Caco-2 (cell line): Measurements from ENCODE around the gene SGO1. TPM values are rescaled to one million over a fixed set of nuclear protein-coding genes. Genes with fewer than 3 reads are reported as not detected.

Experiments
- BruUV-seq: library from RNA; stranded (reverse); fragments of 400-500 nt; replicated peaks from 2 replicates; lab custom pipeline; 2021; lab: Mats Ljungman, UMichigan
- CTCF ChIA-PET: fragments of 300-600 bp; sonication (Branson Sonifier 250); formaldehyde crosslinking; loops from one replicate; lab custom pipeline; 2022; ENCODE audit warnings: antibody characterized with exemption; lab: Charles Lee
- POLR2A ChIA-PET: fragments of 300-600 bp; sonication (Branson Sonifier 250); formaldehyde crosslinking; loops from one replicate; lab custom pipeline; 2022; ENCODE audit warnings: antibody characterized with exemption; lab: Charles Lee
- DNase-seq, 2 experiments: peaks; one replicate each; pipeline versions ENCODE4 v3.0.0 to v3.0.0-alpha.2; 2020 to 2022
- H3K27me3 ChIP-seq: replicated peaks from 2 replicates; pipeline ENCODE4 v1.6.0; 2011; ENCODE audit warnings: low read length; ENCODE audit not compliant: control insufficient read depth, insufficient read depth
- H3K36me3 ChIP-seq: 2 replicates; pipeline ENCODE4 v1.5.1; 2011; ENCODE audit warnings: low read length; ENCODE audit not compliant: control insufficient read depth, insufficient read depth
- H3K4me1 ChIP-seq: fragments of 250-450 bp; sonication (Bioruptor Pico); 2 replicates; pipeline ENCODE4 v1.5.1; 2020; ENCODE audit warnings: mild to moderate bottlenecking
- H3K4me3 ChIP-seq: 2 replicates; pipeline ENCODE4 v1.5.1; 2011; ENCODE audit warnings: low read depth, mild to moderate bottlenecking, control low read depth, low read length
- H3K9me3 ChIP-seq: fragments of 250-450 bp; sonication (Bioruptor Pico); 2 replicates; pipeline ENCODE4 v1.5.1; 2020; ENCODE audit warnings: mild to moderate bottlenecking, moderate library complexity
- H3K27ac Mint-ChIP-seq: one replicate; pipeline ENCODE4 v1.8.0; 2022; ENCODE audit warnings: mixed read lengths; ENCODE audit not compliant: unreplicated experiment
- H3K27me3 Mint-ChIP-seq: one replicate; pipeline ENCODE4 v1.8.0; 2022; ENCODE audit warnings: mixed read lengths; ENCODE audit not compliant: insufficient read depth, unreplicated experiment
- H3K36me3 Mint-ChIP-seq: one replicate; pipeline ENCODE4 v1.8.0; 2022; ENCODE audit warnings: mild to moderate bottlenecking, mixed read lengths; ENCODE audit not compliant: insufficient read depth, unreplicated experiment
- H3K4me1 Mint-ChIP-seq: one replicate; pipeline ENCODE4 v1.8.0; 2022; ENCODE audit warnings: low read depth, mixed read lengths; ENCODE audit not compliant: unreplicated experiment
- H3K4me3 Mint-ChIP-seq: one replicate; pipeline ENCODE4 v1.8.0; 2022; ENCODE audit warnings: mild to moderate bottlenecking, moderate library complexity, mixed read lengths; ENCODE audit not compliant: unreplicated experiment
- H3K9me3 Mint-ChIP-seq: one replicate; pipeline ENCODE4 v1.8.0; 2022; ENCODE audit warnings: mixed read lengths; ENCODE audit not compliant: unreplicated experiment
- CTCF ChIP-seq, 2 experiments: fragments of 200-600 bp in 1 of 2; IDR thresholded peaks; 1 replicate in 1 of 2; 2 replicates in 1 of 2; pipeline versions ENCODE4 v1.5.1 to v1.8.0; 2011 to 2022; ENCODE audit warnings: antibody characterized with exemption in 1 of 2, control low read depth in 1 of 2, inconsistent platforms in 1 of 2, low read depth in 1 of 2, low read length in 1 of 2, mild to moderate bottlenecking in 1 of 2, moderate library complexity in 1 of 2; ENCODE audit not compliant: insufficient read depth in 1 of 2, severe bottlenecking in 1 of 2, unreplicated experiment in 1 of 2
- intact Hi-C: fragments of 100-400 bp; cut with micrococcal nuclease; formaldehyde crosslinking; loops from one replicate; pipeline ENCODE4 v1.10.0; 2022; ENCODE audit not compliant: unreplicated experiment
- total RNA-seq: library from RNA; stranded (reverse); gene quantifications from 2 replicates; pipeline ENCODE4 v1.2.3, GENCODE V29; 2022

The SGO1 gene
- total RNA-seq, 1 experiment from 2014 or later = 24.2 TPM

GRCh38 chr3:20173844-20174410 is 12.1 kb downstream of the SGO1 start:
- Histone ChIP-seq H3K4me1 (no peaks in the 10 kb centered on the region), H3K9me3 (no peaks in the 10 kb centered on the region), H3K27me3 (no peaks in the 10 kb centered on the region), H3K4me3 (no peak overlapping the region), H3K36me3 (no peaks in the 10 kb centered on the region)
- Mint-ChIP-seq H3K27me3 (no peaks in the 10 kb centered on the region), H3K27ac (no peak overlapping the region), H3K4me1 (no peaks in the 10 kb centered on the region), H3K9me3 (no peaks in the 10 kb centered on the region), H3K36me3 (peaks cover 59% of the 10 kb centered on the region), H3K4me3 (no peak overlapping the region)
- ChIA-PET POLR2A (no interaction called here), CTCF (no interaction called here)
- DNase-seq = no peak
- intact Hi-C loops = no loop called here
- TF ChIP-seq CTCF (IDR thresholded peaks at IDR 0.05; ENCODE audit: insufficient read depth in 1 of 2, low read depth in 1 of 2, low read length in 1 of 2, severe bottlenecking in 1 of 2, unreplicated experiment in 1 of 2) = no peak
- BruUV-seq = no TSS peak

- H3K36me3 Mint-ChIP-seq = peaks cover 40% of the 10 kb centered on the region
- BruUV-seq = no TSS peak
- CTCF ChIA-PET = no interaction called here
- H3K9me3 Mint-ChIP-seq = no peaks in the 10 kb centered on the region
- Histone ChIP-seq H3K4me1 (no peaks in the 10 kb centered on the region), H3K4me3 (no peak overlapping the region), H3K27me3 (no peaks in the 10 kb centered on the region), H3K9me3 (no peaks in the 10 kb centered on the region), H3K36me3 (no peaks in the 10 kb centered on the region; the same call in 1 of the 2 replicates)
- no peaks in the 10 kb centered on the region for H3K27me3 Mint-ChIP-seq
- peaks cover 5% of the 10 kb centered on the region for H3K4me1 Mint-ChIP-seq
- no peak overlapping the region for H3K4me3 Mint-ChIP-seq
- POLR2A ChIA-PET = no interaction called here
- DNase-seq = no peak
- intact Hi-C loops = no loop called here
- H3K27ac Mint-ChIP-seq = no peak overlapping the region
- no peak for TF ChIP-seq CTCF (IDR thresholded peaks at IDR 0.05; ENCODE audit: insufficient read depth in 1 of 2, low read depth in 1 of 2, low read length in 1 of 2, severe bottlenecking in 1 of 2, unreplicated experiment in 1 of 2)
These were observed 24.3 kb downstream of the SGO1 start for GRCh38 chr3:20161714-20162113.

- Mint-ChIP-seq H3K27ac (no peak overlapping the region), H3K4me3 (no peak overlapping the region), H3K36me3 (peaks cover 41% of the 10 kb centered on the region), H3K9me3 (no peaks in the 10 kb centered on the region), H3K4me1 (peaks cover 5% of the 10 kb centered on the region), H3K27me3 (no peaks in the 10 kb centered on the region)
- no TSS peak for BruUV-seq
- Histone ChIP-seq H3K36me3 (no peaks in the 10 kb centered on the region; the same call in 1 of the 2 replicates), H3K4me3 (no peak overlapping the region), H3K4me1 (no peaks in the 10 kb centered on the region), H3K9me3 (no peaks in the 10 kb centered on the region), H3K27me3 (no peaks in the 10 kb centered on the region)
- CTCF ChIA-PET = no interaction called here
- intact Hi-C loops = no loop called here
- no peak for DNase-seq
- no peak for TF ChIP-seq CTCF (IDR thresholded peaks at IDR 0.05; ENCODE audit: insufficient read depth in 1 of 2, low read depth in 1 of 2, low read length in 1 of 2, severe bottlenecking in 1 of 2, unreplicated experiment in 1 of 2)
- POLR2A ChIA-PET = no interaction called here
These were observed 25.8 kb downstream of the SGO1 start for GRCh38 chr3:20160230-20160629.
